Gastrocnemius medialis (tissue), 4 donors: ENCODE measurements around the gene CCDC50. TPM values are rescaled to one million over a fixed set of nuclear protein-coding genes. Genes with fewer than 3 reads are reported as not detected.

Experiments
- ATAC-seq, 2 donors: fragments of 150-250 bp; one replicate each; pipeline ENCODE4 v1.9.1; 2016
- DNase-seq, 2 donors: peaks; one replicate each; pipeline ENCODE4 v3.0.0-alpha.2; 2019
- H3K27ac ChIP-seq, 4 donors: fragments of 200-600 bp; sonication (generic); 1 replicate in 1 of 4; 2 replicates in 3 of 4; pipeline ENCODE4 v1.5.1; 2016 to 2018; ENCODE audit warnings: mild to moderate bottlenecking in 2 of 4, moderate library complexity in 1 of 4
- H3K27me3 ChIP-seq, 3 donors: fragments of 200-600 bp; sonication (generic) in 2 of 3; 1 replicate in 1 of 3; 2 replicates in 2 of 3; pipeline versions ENCODE4 v1.5.1 to v1.6.0; 2016 to 2019; ENCODE audit warnings: mild to moderate bottlenecking in 1 of 3, moderate library complexity in 1 of 3
- H3K36me3 ChIP-seq, 2 donors: fragments of 200-600 bp; sonication (generic) in 1 of 2; one replicate each; pipeline ENCODE4 v1.5.1; 2017 to 2018
- H3K4me1 ChIP-seq, 2 donors: fragments of 200-600 bp; sonication (generic) in 1 of 2; one replicate each; pipeline ENCODE4 v1.5.1; 2016 to 2017; ENCODE audit warnings: mild to moderate bottlenecking in 2 of 2
- H3K4me3 ChIP-seq, 4 donors: fragments of 200-600 bp; sonication (generic) in 3 of 4; 1 replicate in 1 of 4; 2 replicates in 3 of 4; pipeline ENCODE4 v1.5.1; 2016 to 2019; ENCODE audit warnings: mild to moderate bottlenecking in 2 of 4
- H3K9me3 ChIP-seq, 3 donors: fragments of 200-600 bp; sonication (generic) in 2 of 3; 1 replicate in 1 of 3; 2 replicates in 2 of 3; pipeline ENCODE4 v1.5.1; 2016 to 2019
- CTCF ChIP-seq, 5 experiments: fragments of 450-650 bp in 3 of 5; fragments of 200-600 bp in 2 of 5; sonication (generic) in 2 of 5; IDR thresholded peaks in 4 of 5; conservative IDR thresholded peaks in 1 of 5; 1 replicate in 4 of 5; 2 replicates in 1 of 5; pipeline ENCODE4 v1.5.1; 2016 to 2019; ENCODE audit warnings: antibody characterized with exemption in 5 of 5, mild to moderate bottlenecking in 3 of 5, moderate library complexity in 3 of 5
- POLR2A ChIP-seq, 2 donors: fragments of 450-650 bp; IDR thresholded peaks; one replicate each; pipeline ENCODE4 v1.6.1; 2017; ENCODE audit warnings: antibody characterized with exemption in 2 of 2, mild to moderate bottlenecking in 2 of 2, moderate library complexity in 2 of 2
- in situ Hi-C, 4 donors: fragments of 200-750 bp; cut with MboI; loops; one replicate each; pipeline versions ENCODE4 v1.15.0 to v1.8.0; 2017; ENCODE audit warnings: low sequenced_read_pairs in 4 of 4
- intact Hi-C: fragments of 100-400 bp; cut with DNase I; formaldehyde crosslinking; loops from one replicate; pipeline ENCODE4 v1.15.1; 2023; ENCODE audit warnings: low total_unique reads
- total RNA-seq, 4 donors: library from RNA; depleted of rRNA; stranded (reverse); fragments of >200 nt; gene quantifications; one replicate each; pipeline versions ENCODE4 v1.1.0 to v1.2.3, GENCODE V29; 2016

Gene CCDC50
- total RNA-seq, 4 donors from 2014 or later: 45.0 to 69.9 (median 64.2) TPM

GRCh38 chr3:191379446-191379845 lies 50.3 kb downstream of the CCDC50 start:
- Histone ChIP-seq H3K36me3 (peaks cover 0 to 27% of the 10 kb centered on the region in 2 donors), H3K4me1 (peaks cover 34 to 39% of the 10 kb centered on the region in 2 donors), H3K9me3 (no peaks in the 10 kb centered on the region), H3K27ac (peak overlapping the region in 1 of 4 donors; percentile 2), H3K27me3 (no peaks in the 10 kb centered on the region), H3K4me3 (no peak overlapping the region)
- TF ChIP-seq POLR2A (IDR thresholded peaks at IDR 0.05): no peak
- TF ChIP-seq CTCF (IDR thresholded peaks at IDR 0.05 in 4 of 5, conservative IDR thresholded peaks at IDR 0.05 in 1 of 5): no peak
- ATAC-seq (no peak), DNase-seq (no peak)
- in situ Hi-C loops: loop anchor here in 1 of 4 donors (25.0 kb wide), 1 partner anchor 142 kb away; no protein-coding TSS in a partner anchor
- intact Hi-C loops: loop anchor here (5.0 kb wide), 1 partner anchor 52 kb away; the partner anchor contains the start of gene CCDC50

DNA sequence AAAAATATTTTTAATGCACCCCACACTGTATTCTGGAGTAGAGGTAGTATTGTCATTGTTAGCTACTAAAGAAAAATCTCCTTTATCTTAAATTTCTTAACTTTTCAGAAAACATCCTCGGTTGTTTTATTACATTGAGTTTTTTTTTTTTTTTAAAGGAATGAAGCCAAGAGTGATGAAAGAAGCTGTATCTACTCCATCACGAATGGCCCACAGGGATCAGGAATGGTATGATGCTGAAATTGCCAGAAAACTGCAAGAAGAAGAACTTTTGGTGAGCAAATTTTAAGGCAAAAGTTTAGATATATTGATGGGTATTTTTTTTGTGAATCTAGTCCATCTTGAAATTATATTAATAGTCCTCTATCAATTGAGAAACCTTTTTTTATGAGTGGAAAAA lies 50.8 kb downstream of the CCDC50 start:
- TF ChIP-seq CTCF (IDR thresholded peaks at IDR 0.05 in 4 of 5, conservative IDR thresholded peaks at IDR 0.05 in 1 of 5) (no peak), POLR2A (IDR thresholded peaks at IDR 0.05) (no peak)
- no peak for ATAC-seq
- DNase-seq: no peak
- intact Hi-C loops (no loop called here), in situ Hi-C loops (loop anchor here in 2 of 4 donors (10.0 to 25.0 kb wide), 2 partner anchors 135 to 143 kb away; no protein-coding TSS in a partner anchor)
- Histone ChIP-seq H3K27ac (no peak overlapping the region), H3K4me3 (no peak overlapping the region), H3K27me3 (no peaks in the 10 kb centered on the region), H3K9me3 (no peaks in the 10 kb centered on the region), H3K4me1 (peaks cover 34 to 39% of the 10 kb centered on the region in 2 donors), H3K36me3 (peaks cover 0 to 27% of the 10 kb centered on the region in 2 donors)

GRCh38 chr3:191381303-191381702 lies 52.1 kb downstream of the CCDC50 start:
- in situ Hi-C loops (loop anchor here in 2 of 4 donors (10.0 to 25.0 kb wide), 2 partner anchors 137 to 144 kb away; no protein-coding TSS in a partner anchor), intact Hi-C loops (no loop called here)
- Histone ChIP-seq H3K4me1 (peaks cover 31 to 33% of the 10 kb centered on the region in 2 donors), H3K36me3 (peaks cover 0 to 27% of the 10 kb centered on the region in 2 donors), H3K27me3 (no peaks in the 10 kb centered on the region), H3K27ac (no peak overlapping the region), H3K9me3 (no peaks in the 10 kb centered on the region), H3K4me3 (no peak overlapping the region)
- DNase-seq: no peak
- TF ChIP-seq POLR2A (IDR thresholded peaks at IDR 0.05): no peak
- no peak for TF ChIP-seq CTCF (IDR thresholded peaks at IDR 0.05 in 4 of 5, conservative IDR thresholded peaks at IDR 0.05 in 1 of 5)
- no peak for ATAC-seq

DNA sequence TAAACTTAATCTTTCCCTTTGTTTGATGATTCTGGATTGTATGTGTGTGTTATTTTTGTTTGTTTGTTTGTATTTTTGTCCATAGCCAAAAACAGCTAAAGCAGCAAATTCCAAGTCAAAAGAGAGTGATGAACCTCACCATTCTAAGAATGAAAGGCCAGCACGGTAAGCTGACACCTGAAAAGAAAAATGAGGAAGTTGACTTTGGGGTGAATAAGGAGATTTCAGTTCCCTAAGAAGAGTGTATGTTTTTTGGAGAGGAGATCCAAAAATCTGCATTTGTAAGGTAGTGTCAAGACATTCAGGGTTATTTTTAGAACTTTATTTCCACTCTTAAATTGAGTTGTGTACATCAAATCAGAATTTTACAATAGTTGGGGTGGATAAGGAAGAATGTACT lies 53.5 kb downstream of the CCDC50 start:
- H3K9me3 ChIP-seq: no peaks in the 10 kb centered on the region
- H3K27ac ChIP-seq: no peak overlapping the region
- DNase-seq: no peak
- H3K4me1 ChIP-seq: peaks cover 17 to 23% of the 10 kb centered on the region in 2 donors
- in situ Hi-C loops (loop anchor here in 2 of 4 donors (10.0 to 25.0 kb wide), 2 partner anchors 138 to 145 kb away; no protein-coding TSS in a partner anchor), intact Hi-C loops (no loop called here)
- no peak for ATAC-seq
- no peak for TF ChIP-seq CTCF (IDR thresholded peaks at IDR 0.05 in 4 of 5, conservative IDR thresholded peaks at IDR 0.05 in 1 of 5)
- no peak for TF ChIP-seq POLR2A (IDR thresholded peaks at IDR 0.05)
- peaks cover 0 to 27% of the 10 kb centered on the region in 2 donors for H3K36me3 ChIP-seq
- H3K27me3 ChIP-seq: no peaks in the 10 kb centered on the region
- no peak overlapping the region for H3K4me3 ChIP-seq
